Peyer's patch (tissue), 4 donors: ENCODE data around the gene ZNF300. TPM values are rescaled to one million over a fixed set of nuclear protein-coding genes. Genes with fewer than 3 reads are reported as not detected.
"Not testable (repeated sequence)": the region's sequence is repeated elsewhere in the genome, so short reads cannot be mapped to it uniquely, and the experiment has no call there.

Experiments
- DNase-seq, 3 donors: peaks; one replicate each; pipeline ENCODE4 v3.0.0-alpha.2; 2017 to 2019
- H3K27ac ChIP-seq, 4 donors: fragments of 200-600 bp; sonication (generic); one replicate each; pipeline ENCODE4 v1.5.1; 2016 to 2019
- H3K27me3 ChIP-seq, 2 donors: fragments of 200-600 bp; sonication (generic); one replicate each; pipeline ENCODE4 v1.5.1; 2019
- H3K36me3 ChIP-seq, 3 donors: fragments of 200-600 bp; sonication (generic); one replicate each; pipeline ENCODE4 v1.5.1; 2016 to 2019
- H3K4me1 ChIP-seq, 4 donors: fragments of 200-600 bp; sonication (generic); one replicate each; pipeline ENCODE4 v1.5.1; 2016 to 2019
- H3K4me3 ChIP-seq, 4 donors: fragments of 200-600 bp; sonication (generic); 1 replicate in 3 of 4; 2 replicates in 1 of 4; pipeline ENCODE4 v1.5.1; 2016 to 2019; ENCODE audit warnings: mild to moderate bottlenecking in 1 of 4
- H3K9me3 ChIP-seq, 4 donors: fragments of 200-600 bp; sonication (generic); one replicate each; pipeline ENCODE4 v1.5.1; 2016 to 2019; ENCODE audit warnings: mild to moderate bottlenecking in 1 of 4
- POLR2A ChIP-seq, 2 donors: fragments of 450-650 bp; IDR thresholded peaks; one replicate each; pipeline ENCODE4 v1.5.1; 2017; ENCODE audit warnings: antibody characterized with exemption in 2 of 2, mild to moderate bottlenecking in 2 of 2, moderate library complexity in 2 of 2
- total RNA-seq, 4 donors: library from RNA; depleted of rRNA; stranded (reverse); fragments of >200 nt; gene quantifications; one replicate each; pipeline ENCODE4 v1.1.0, GENCODE V29; 2016
- TF ChIP-seq, protein P1 (sequence below), 6 experiments: fragments of 450-650 bp in 4 of 6; fragments of 200-600 bp in 2 of 6; sonication (generic) in 1 of 6; IDR thresholded peaks; one replicate each; pipeline ENCODE4 v1.5.1; 2017 to 2019; ENCODE audit warnings: antibody characterized with exemption in 6 of 6, mild to moderate bottlenecking in 3 of 6, moderate library complexity in 1 of 6

Gene ZNF300
- total RNA-seq, 4 donors from 2014 or later, result 4.4 to 17.3 (median 8.5) TPM

GRCh38 chr5:150895431-150896428 is 9.1 kb downstream of the ZNF300 start:
- Histone ChIP-seq H3K36me3 (peaks cover 0 to 30% (median 0%) of the 10 kb centered on the region in 3 donors), H3K9me3 (peaks cover 0 to 80% (median 23%) of the 10 kb centered on the region in 4 donors), H3K4me1 (no peaks in the 10 kb centered on the region), H3K27ac (no peak overlapping the region), H3K4me3 (no peak overlapping the region), H3K27me3 (no peaks in the 10 kb centered on the region)
- DNase-seq, result no peak
- TF ChIP-seq, protein P1, sequence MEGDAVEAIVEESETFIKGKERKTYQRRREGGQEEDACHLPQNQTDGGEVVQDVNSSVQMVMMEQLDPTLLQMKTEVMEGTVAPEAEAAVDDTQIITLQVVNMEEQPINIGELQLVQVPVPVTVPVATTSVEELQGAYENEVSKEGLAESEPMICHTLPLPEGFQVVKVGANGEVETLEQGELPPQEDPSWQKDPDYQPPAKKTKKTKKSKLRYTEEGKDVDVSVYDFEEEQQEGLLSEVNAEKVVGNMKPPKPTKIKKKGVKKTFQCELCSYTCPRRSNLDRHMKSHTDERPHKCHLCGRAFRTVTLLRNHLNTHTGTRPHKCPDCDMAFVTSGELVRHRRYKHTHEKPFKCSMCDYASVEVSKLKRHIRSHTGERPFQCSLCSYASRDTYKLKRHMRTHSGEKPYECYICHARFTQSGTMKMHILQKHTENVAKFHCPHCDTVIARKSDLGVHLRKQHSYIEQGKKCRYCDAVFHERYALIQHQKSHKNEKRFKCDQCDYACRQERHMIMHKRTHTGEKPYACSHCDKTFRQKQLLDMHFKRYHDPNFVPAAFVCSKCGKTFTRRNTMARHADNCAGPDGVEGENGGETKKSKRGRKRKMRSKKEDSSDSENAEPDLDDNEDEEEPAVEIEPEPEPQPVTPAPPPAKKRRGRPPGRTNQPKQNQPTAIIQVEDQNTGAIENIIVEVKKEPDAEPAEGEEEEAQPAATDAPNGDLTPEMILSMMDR (IDR thresholded peaks at IDR 0.05), result no peak
- no peak for TF ChIP-seq POLR2A (IDR thresholded peaks at IDR 0.05)

DNA sequence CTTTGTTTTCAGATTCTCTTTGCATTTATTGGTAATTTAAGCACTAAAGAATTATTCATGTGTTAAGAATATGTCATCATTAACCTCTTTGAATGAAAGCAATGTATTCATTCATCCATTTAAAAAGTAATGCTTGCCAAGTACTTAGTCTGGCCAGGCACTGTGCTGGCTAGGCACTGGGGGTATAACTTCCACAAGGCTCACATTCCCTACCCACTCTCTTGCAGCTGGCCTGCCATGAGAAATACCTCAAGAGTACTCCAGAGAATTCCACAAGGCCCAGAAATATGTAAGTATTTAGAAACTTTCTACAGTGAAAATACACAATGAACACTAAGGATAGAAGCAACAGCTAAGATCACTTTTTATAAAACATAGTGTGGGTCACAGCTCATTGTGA is 25.4 kb downstream of the ZNF300 start:
- TF ChIP-seq, protein P1 (IDR thresholded peaks at IDR 0.05), result no peak
- Histone ChIP-seq H3K27ac (no peak overlapping the region), H3K36me3 (no peaks in the 10 kb centered on the region)

GRCh38 chr5:150862070-150862469 is 42.7 kb downstream of the ZNF300 start:
- H3K9me3 ChIP-seq, result no peaks in the 10 kb centered on the region
- H3K36me3 ChIP-seq, result no peaks in the 10 kb centered on the region
- DNase-seq, result no peak
- no peak for TF ChIP-seq POLR2A (IDR thresholded peaks at IDR 0.05)
- TF ChIP-seq, protein P1 (IDR thresholded peaks at IDR 0.05), result no peak
- no peak overlapping the region for H3K27ac ChIP-seq
- H3K27me3 ChIP-seq, result no peaks in the 10 kb centered on the region
- no peaks in the 10 kb centered on the region for H3K4me1 ChIP-seq
- no peak overlapping the region for H3K4me3 ChIP-seq

More for the DNA sequence above, 25.4 kb downstream of the ZNF300 start:
- DNase-seq, result no peak
- Histone ChIP-seq H3K27me3 (no peaks in the 10 kb centered on the region), H3K4me1 (no peaks in the 10 kb centered on the region), H3K9me3 (peaks cover 0 to 15% (median 0%) of the 10 kb centered on the region in 4 donors), H3K4me3 (no peak overlapping the region)

- Histone ChIP-seq H3K36me3 (no peaks in the 10 kb centered on the region), H3K4me3 (no peak overlapping the region), H3K27me3 (no peaks in the 10 kb centered on the region), H3K27ac (no peak overlapping the region), H3K9me3 (no peaks in the 10 kb centered on the region), H3K4me1 (no peaks in the 10 kb centered on the region)
- no peak for TF ChIP-seq POLR2A (IDR thresholded peaks at IDR 0.05)
- TF ChIP-seq, protein P1 (IDR thresholded peaks at IDR 0.05), result no peak
- DNase-seq, result no peak
These were observed 44.4 kb downstream of the ZNF300 start for GRCh38 chr5:150860246-150860821.

- not testable (repeated sequence) for DNase-seq, H3K27me3 ChIP-seq, H3K4me1 ChIP-seq, H3K27ac ChIP-seq, H3K36me3 ChIP-seq, H3K9me3 ChIP-seq, H3K4me3 ChIP-seq
These were observed 48.1 kb downstream of the ZNF300 start for GRCh38 chr5:150856700-150857099.

DNA sequence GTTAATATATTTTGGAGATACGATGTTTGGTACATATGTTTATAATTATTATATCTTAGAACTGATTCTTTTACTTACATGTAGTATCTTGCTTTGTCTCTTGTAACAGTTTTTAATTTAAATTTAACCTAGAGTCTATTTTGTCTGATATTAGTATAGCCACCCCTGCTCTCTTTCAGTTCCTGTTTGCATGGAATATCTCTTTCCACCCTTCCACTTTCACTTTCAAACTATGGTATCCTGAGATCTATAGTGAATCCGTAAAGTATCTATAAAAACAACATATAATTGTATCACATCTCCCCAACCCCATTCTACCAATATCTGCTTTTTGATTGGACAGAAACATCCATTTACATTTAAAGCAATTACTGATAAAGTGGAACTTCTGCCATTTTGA is 51.2 kb downstream of the ZNF300 start:
- Histone ChIP-seq H3K36me3 (no peaks in the 10 kb centered on the region), H3K4me3 (no peak overlapping the region), H3K27ac (no peak overlapping the region), H3K4me1 (no peaks in the 10 kb centered on the region), H3K27me3 (no peaks in the 10 kb centered on the region), H3K9me3 (no peaks in the 10 kb centered on the region)
- TF ChIP-seq, protein P1 (IDR thresholded peaks at IDR 0.05), result no peak
- TF ChIP-seq POLR2A (IDR thresholded peaks at IDR 0.05), result no peak
- no peak for DNase-seq
